Skeletal muscle tissue (tissue), 4 donors: ENCODE data around the gene CACNB2. TPM values are rescaled to one million over a fixed set of nuclear protein-coding genes. Genes with fewer than 3 reads are reported as not detected.

ENCODE experiments used
- H3K27ac ChIP-seq: one replicate; pipeline ENCODE4 v1.7.0; 2013; ENCODE audit warnings: mild to moderate bottlenecking, low read depth, low read length, inconsistent platforms
- H3K27me3 ChIP-seq, 3 donors: one replicate each; pipeline ENCODE4 v1.7.0; 2013; ENCODE audit warnings: low read length in 3 of 3; ENCODE audit not compliant: control insufficient read depth in 3 of 3, insufficient read depth in 3 of 3
- H3K36me3 ChIP-seq, 3 donors: one replicate each; pipeline ENCODE4 v1.7.0; 2013; ENCODE audit warnings: low read length in 3 of 3; ENCODE audit not compliant: control insufficient read depth in 3 of 3, insufficient read depth in 3 of 3
- H3K4me1 ChIP-seq, 3 donors: one replicate each; pipeline ENCODE4 v1.7.0; 2013; ENCODE audit warnings: low read length in 3 of 3, mild to moderate bottlenecking in 3 of 3; ENCODE audit not compliant: control insufficient read depth in 3 of 3, insufficient read depth in 3 of 3
- H3K4me3 ChIP-seq, 3 donors: one replicate each; pipeline ENCODE4 v1.7.0; 2013; ENCODE audit warnings: low read length in 3 of 3
- H3K9ac ChIP-seq, 3 donors: one replicate each; pipeline ENCODE4 v1.7.0; 2013; ENCODE audit warnings: low read length in 3 of 3, mild to moderate bottlenecking in 3 of 3, moderate library complexity in 2 of 3, low read depth in 1 of 3
- H3K9me3 ChIP-seq, 3 donors: one replicate each; pipeline ENCODE4 v1.7.0; 2013; ENCODE audit warnings: low read length in 3 of 3; ENCODE audit not compliant: control insufficient read depth in 3 of 3
- total RNA-seq: library from RNA; depleted of rRNA; stranded (reverse); fragments of >200 nt; gene quantifications from one replicate; pipeline ENCODE4 v1.2.3, GENCODE V29; 2014
- donor health status: Osteomylitis.

Gene CACNB2
- total RNA-seq, 1 donor from 2014 or later: 4.2 TPM

DNA sequence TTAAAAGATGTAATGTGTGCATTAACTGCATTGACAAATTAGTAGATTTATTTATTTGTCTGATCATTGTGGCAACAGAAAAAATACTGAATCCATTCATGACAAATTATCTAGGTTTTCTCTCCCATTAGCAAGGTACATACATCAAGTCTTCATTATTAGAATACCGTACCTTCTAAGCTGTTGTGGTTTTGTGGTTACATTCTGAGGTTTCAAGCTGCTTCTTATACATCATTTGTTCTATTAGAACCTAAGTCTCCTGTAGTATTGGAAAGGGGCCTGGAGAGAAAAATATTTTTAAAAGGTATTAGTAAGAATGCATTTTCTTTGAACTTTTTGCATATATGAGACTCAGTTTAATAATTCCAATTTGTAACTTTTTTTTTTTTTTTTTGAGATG lies 26.3 kb upstream of the CACNB2 start:
- H3K9ac ChIP-seq: no peak overlapping the region
- no peaks in the 10 kb centered on the region for H3K36me3 ChIP-seq
- H3K27ac ChIP-seq: no peak overlapping the region
- H3K27me3 ChIP-seq: no peaks in the 10 kb centered on the region
- no peaks in the 10 kb centered on the region for H3K4me1 ChIP-seq
- no peaks in the 10 kb centered on the region for H3K9me3 ChIP-seq
- no peak overlapping the region for H3K4me3 ChIP-seq

DNA sequence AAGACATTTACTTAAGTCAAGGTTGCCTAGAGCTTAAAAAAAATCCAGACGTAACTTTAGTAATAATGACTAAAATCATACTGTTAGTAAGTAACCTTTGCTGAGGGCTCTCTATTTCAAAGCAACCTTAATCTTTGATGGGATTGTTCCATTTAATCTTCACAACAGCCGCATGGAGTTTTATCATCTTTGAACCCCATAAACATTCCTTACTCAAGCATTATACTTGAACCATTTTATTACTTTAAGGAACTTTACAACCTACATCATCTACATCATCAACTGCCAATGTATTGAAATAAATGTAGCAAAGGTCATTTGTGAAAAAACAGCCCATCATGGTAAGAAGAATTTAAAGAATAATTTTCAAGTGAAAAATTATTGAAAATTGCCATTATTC lies 22.9 kb upstream of the CACNB2 start:
- Histone ChIP-seq H3K9me3 (no peaks in the 10 kb centered on the region), H3K4me3 (no peak overlapping the region), H3K27ac (no peak overlapping the region), H3K27me3 (no peaks in the 10 kb centered on the region), H3K36me3 (no peaks in the 10 kb centered on the region), H3K4me1 (no peaks in the 10 kb centered on the region), H3K9ac (no peak overlapping the region)

DNA sequence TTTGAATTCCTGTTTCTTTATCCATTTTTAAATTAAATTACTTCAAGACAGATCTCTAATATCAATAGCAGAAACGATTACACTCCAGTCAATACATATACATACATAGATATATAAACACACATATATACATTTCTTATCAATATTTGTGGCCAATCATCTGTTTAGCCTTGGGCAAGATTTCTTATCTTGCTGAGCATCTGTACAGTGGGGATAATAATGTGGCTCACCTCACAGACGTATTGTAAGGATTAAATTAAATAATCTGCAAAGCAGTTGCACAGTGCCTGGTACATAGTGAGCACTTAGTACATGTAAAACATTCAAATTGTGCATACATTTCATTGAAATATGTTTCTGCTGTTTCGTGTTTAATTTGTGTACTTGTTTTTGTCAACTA lies 17.5 kb upstream of the CACNB2 start:
- Histone ChIP-seq H3K27me3 (peaks cover 0 to 4% (median 0%) of the 10 kb centered on the region in 3 donors), H3K36me3 (no peaks in the 10 kb centered on the region), H3K4me1 (no peaks in the 10 kb centered on the region), H3K9me3 (no peaks in the 10 kb centered on the region), H3K9ac (no peak overlapping the region), H3K4me3 (no peak overlapping the region), H3K27ac (no peak overlapping the region)

DNA sequence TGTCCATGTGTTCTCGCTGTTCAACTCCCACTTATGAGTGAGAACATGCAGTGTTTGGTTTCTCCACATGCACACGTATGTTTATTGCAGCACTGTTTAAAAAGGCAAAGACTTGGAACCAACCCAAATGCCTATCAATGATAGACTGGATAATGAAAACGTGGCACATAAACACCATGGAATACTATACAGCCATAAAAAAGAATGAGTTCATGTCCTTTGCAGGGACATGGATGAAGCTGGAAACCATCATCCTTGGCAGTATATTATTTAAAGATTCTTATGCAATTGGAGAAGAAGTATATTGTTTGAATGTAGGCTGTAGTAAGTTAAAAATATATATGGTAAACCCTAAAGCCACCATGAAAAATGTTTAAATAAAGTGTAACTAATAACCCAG lies 7.2 kb upstream of the CACNB2 start:
- no peak overlapping the region for H3K27ac ChIP-seq
- H3K36me3 ChIP-seq: no peaks in the 10 kb centered on the region
- H3K9me3 ChIP-seq: no peaks in the 10 kb centered on the region
- H3K9ac ChIP-seq: no peak overlapping the region
- H3K4me1 ChIP-seq: no peaks in the 10 kb centered on the region
- H3K27me3 ChIP-seq: no peaks in the 10 kb centered on the region
- H3K4me3 ChIP-seq: no peak overlapping the region

DNA sequence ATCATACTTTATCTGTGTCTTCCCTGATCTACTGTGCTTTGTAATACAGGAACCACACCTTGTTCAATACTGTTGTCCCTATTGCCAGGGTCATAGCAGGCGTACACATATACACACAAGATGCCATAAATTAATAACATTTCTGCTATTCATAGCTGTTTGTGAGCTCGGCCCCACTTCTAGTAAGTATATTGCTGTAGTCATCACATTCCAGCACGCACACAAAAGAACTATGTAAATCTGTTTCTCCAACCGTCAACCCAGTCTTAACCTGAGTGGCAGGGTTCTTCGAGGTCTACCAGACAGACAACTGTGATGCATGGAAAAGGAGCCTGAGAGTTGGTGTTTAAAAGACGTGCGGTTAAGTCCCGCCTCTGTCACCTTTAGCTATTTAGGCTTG lies 5.7 kb upstream of the CACNB2 start:
- H3K36me3 ChIP-seq: no peaks in the 10 kb centered on the region
- H3K9ac ChIP-seq: no peak overlapping the region
- H3K9me3 ChIP-seq: no peaks in the 10 kb centered on the region
- peaks cover 0 to under 1% (median 0%) of the 10 kb centered on the region in 3 donors for H3K27me3 ChIP-seq
- H3K4me1 ChIP-seq: peaks cover 0 to under 1% (median 0%) of the 10 kb centered on the region in 3 donors
- H3K4me3 ChIP-seq: no peak overlapping the region
- H3K27ac ChIP-seq: no peak overlapping the region

DNA sequence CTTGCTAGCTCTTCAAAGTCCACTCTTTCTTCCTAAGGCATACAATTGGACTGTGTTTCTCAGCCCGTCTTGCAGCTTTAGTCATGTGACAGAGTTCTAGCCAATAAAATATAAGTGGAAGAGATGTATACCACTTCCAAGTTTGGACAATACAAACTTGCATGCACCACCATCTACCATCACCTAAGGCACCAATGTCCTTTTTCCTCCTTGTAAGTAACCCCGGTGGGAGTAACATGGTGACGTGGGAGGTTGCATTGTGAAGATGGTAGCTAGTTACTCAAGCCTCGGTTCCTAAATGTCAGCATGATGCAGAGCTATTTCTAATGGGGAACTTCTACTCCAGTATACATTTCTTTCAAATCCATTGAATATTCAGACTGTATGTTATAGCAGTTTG lies 5.3 kb upstream of the CACNB2 start:
- peaks cover 0 to 5% (median 0%) of the 10 kb centered on the region in 3 donors for H3K4me1 ChIP-seq
- no peaks in the 10 kb centered on the region for H3K36me3 ChIP-seq

DNA sequence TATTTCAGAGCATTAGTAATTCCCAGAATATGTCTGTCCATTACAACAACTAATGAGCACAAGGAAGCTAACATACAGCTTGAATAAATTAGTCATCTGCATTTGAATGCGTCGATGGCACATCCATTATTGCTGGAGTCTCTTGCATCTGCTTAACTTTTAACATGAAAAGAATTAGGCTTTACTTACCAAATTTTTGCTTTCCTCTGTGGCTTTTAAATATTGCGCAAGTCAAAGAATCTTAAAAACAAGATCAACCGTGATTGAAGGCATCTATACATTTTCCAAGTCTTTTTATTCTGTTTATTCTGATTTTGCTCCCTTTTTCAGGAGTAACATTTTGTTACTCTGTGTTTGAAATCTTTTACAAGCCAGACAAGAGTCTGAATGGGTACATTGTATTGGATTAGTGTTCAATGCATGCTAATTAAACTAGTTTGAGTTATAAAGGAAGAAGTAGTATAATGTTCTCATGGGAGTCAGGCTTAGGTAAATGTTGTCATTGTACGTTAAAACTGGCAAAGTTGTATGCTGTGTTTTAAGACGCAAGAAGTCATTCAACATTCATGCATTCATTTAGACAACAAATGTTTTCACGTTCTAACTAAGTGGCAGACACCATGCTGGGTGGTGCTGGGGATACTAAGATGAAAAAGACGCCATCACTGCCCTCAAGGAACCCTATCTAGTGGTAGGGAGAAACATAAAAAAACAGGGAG lies 4.0 kb upstream of the CACNB2 start:
- no peak overlapping the region for H3K27ac ChIP-seq
- H3K9me3 ChIP-seq: no peaks in the 10 kb centered on the region
- H3K27me3 ChIP-seq: peaks cover 0 to 6% (median 3%) of the 10 kb centered on the region in 3 donors
- no peak overlapping the region for H3K9ac ChIP-seq
- H3K36me3 ChIP-seq: no peaks in the 10 kb centered on the region
- H3K4me1 ChIP-seq: peaks cover 3 to 7% (median 4%) of the 10 kb centered on the region in 3 donors
- H3K4me3 ChIP-seq: no peak overlapping the region

More for the DNA sequence above, 5.3 kb upstream of the CACNB2 start:
- Histone ChIP-seq H3K27me3 (peaks cover 0 to 4% (median 3%) of the 10 kb centered on the region in 3 donors), H3K9ac (no peak overlapping the region), H3K9me3 (no peaks in the 10 kb centered on the region), H3K27ac (no peak overlapping the region), H3K4me3 (no peak overlapping the region)

DNA sequence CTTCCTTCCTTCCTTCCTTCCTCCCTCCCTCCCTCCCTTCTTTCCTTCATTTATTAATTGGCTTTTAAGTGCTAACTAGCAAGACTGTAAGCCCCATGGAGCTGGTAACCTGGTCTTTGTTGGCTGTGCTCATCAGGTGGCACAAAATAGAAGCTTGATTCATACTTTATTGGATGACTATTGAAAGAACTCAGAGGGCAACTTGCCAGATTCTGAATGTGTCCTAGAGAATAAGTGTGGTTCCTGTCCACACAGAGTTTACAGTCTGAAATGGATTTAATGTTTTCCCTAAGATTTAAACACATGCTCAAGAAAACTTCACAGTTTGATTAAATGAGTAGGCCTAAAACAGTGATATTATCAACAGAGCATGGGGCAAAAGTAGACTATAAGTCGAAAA lies 3.1 kb upstream of the CACNB2 start:
- Histone ChIP-seq H3K36me3 (no peaks in the 10 kb centered on the region), H3K27me3 (peaks cover 0 to 6% (median 3%) of the 10 kb centered on the region in 3 donors), H3K27ac (no peak overlapping the region), H3K4me1 (peaks cover 3 to 11% (median 4%) of the 10 kb centered on the region in 3 donors), H3K9ac (no peak overlapping the region), H3K9me3 (no peaks in the 10 kb centered on the region), H3K4me3 (no peak overlapping the region)

DNA sequence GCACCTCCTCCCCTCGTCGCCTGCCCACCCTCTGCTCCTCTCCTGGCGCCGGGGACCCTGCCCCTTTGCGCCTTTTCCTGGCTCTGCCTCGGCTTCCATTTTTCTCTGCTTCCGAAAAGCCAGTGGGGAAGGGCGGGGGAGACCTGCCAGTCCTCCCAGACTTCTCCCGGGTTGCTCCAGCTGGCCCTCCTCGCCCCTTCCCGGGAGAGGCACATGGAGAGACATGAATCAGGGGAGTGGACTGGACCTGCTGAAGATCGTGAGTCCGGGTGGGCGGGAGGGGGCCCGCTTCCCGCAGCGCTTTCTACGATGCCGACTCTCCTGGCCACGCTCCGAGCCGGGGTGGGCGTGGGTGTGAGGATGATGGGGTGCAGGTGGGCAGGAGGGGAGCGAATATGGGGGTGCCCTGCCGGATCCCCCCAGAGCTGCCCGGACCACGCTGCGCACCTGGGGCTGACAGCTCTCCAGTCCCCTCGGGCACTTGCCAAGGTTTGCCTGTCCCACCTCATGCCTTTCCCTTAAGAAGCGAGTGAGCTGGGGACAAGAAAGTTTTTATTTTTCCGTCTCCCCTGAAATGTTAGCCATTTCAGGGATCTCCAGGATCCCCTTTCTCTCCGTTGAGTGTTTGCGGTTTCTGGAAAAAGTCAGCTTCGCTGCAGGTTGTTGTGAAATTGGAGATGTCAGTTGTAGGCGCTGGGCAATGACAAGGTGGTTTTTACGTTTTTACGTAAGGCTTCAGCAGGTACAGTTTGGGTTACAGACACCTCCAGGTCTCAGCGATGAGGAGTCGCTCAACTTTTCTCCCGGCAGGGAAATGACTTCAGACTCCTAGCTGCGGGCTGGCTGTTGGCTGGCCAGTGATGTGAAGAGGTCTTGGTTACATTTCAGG lies 977 bp downstream of the CACNB2 start:
- Histone ChIP-seq H3K36me3 (no peaks in the 10 kb centered on the region), H3K27ac (no peak overlapping the region), H3K4me1 (peaks cover 3 to 11% (median 4%) of the 10 kb centered on the region in 3 donors), H3K4me3 (peak overlapping the region; percentile 63 to 71 (median 63)), H3K9me3 (no peaks in the 10 kb centered on the region), H3K9ac (peak overlapping the region; percentile 43 to 76 (median 62)), H3K27me3 (peaks cover 0 to 10% (median 3%) of the 10 kb centered on the region in 3 donors)

DNA sequence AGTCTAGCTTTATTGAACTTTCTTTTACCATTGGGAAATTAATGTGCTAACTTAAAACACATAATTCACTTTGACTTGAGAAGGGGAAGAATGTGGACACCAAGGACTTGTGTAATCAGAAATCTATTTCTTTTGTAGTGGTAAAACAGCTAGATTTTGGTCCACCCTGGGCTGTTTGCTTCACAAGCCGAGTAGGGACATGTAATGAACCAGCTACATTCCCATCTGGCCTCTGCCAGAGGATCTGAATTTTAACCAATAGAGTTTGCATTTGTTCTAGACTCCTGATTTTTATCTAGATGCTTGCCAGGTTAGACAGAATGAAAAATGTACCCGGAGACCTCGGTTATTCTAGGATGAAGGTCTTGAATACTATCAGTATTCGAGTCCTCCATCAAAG lies 1.9 kb downstream of the CACNB2 start:
- no peaks in the 10 kb centered on the region for H3K9me3 ChIP-seq
- H3K27ac ChIP-seq: no peak overlapping the region
- no peaks in the 10 kb centered on the region for H3K36me3 ChIP-seq
- H3K27me3 ChIP-seq: peaks cover 0 to 10% (median 3%) of the 10 kb centered on the region in 3 donors
- no peak overlapping the region for H3K4me3 ChIP-seq
- H3K9ac ChIP-seq: no peak overlapping the region
- H3K4me1 ChIP-seq: peaks cover 3 to 11% (median 4%) of the 10 kb centered on the region in 3 donors
